ENCODE data around the gene SMURF2.

DNA sequence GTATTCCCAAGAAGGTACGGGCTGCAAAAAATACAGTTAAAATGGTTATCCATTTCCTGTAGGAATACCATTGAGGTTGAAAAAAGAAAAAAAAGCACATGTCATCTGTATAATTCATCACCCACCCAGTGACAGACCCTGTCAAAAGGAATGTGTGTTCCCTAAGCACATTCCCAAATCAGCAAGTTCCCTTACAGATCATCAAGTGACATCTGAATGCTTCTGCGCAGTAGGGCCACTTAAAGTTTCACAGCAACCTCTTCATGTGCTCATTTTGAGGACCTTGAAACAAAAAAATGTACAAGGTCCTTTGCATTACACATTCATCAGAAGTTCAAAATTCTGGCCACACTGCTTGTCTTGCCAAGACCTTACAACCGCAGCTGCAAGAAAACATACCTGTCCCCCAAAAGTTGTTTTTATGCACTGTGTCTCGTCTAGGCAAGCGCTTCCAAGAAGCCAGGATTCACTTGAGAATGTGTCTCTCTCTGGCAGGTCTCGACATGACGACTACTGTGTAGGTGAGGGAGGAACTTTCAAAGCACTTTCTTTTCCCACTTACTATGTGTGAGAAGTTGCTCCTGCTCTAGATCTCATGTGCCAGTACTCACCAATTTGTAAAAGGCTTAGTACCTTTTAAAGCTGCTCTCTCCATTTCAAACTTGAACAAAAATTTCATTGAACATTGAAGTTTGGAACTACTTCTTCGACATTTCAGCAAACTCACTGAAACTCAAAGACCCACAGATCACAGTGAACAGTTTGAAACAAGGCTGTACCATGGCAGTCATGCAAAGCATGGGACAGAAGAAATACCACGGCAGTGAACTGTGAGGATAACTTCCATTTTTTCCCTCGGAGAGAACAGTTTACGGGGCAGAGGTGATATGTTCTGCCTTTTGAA is 161.0 kb downstream of the SMURF2 start:
- TF ChIP-seq, protein P1, sequence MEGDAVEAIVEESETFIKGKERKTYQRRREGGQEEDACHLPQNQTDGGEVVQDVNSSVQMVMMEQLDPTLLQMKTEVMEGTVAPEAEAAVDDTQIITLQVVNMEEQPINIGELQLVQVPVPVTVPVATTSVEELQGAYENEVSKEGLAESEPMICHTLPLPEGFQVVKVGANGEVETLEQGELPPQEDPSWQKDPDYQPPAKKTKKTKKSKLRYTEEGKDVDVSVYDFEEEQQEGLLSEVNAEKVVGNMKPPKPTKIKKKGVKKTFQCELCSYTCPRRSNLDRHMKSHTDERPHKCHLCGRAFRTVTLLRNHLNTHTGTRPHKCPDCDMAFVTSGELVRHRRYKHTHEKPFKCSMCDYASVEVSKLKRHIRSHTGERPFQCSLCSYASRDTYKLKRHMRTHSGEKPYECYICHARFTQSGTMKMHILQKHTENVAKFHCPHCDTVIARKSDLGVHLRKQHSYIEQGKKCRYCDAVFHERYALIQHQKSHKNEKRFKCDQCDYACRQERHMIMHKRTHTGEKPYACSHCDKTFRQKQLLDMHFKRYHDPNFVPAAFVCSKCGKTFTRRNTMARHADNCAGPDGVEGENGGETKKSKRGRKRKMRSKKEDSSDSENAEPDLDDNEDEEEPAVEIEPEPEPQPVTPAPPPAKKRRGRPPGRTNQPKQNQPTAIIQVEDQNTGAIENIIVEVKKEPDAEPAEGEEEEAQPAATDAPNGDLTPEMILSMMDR (conservative IDR thresholded peaks at IDR 0.05 in 1 of 2, IDR thresholded peaks at IDR 0.05 in 1 of 2; ENCODE audit: low read depth in 1 of 2, low read length in 2 of 2): no peak
- TF ChIP-seq EZH2 (IDR thresholded peaks at IDR 0.05; ENCODE audit: low read length, missing control alignments): no peak
